Left lobe of liver (tissue), 2 donors: Measurements from ENCODE around the gene PCDH1. TPM values are rescaled to one million over a fixed set of nuclear protein-coding genes. Genes with fewer than 3 reads are reported as not detected.
A peak's percentile ranks its signal among the peaks of the same experiment; 100 is the strongest.

Experiments
- ATAC-seq: fragments of 200-7000 bp; cut with Tn5 transposase; one replicate; pipeline ENCODE4 v1.9.1; 2020; ENCODE audit warnings: mild to moderate bottlenecking, moderate library complexity
- DNase-seq: peaks from one replicate; pipeline ENCODE4 v3.0.0-alpha.2; 2020; ENCODE audit warnings: low spot score
- total RNA-seq: library from RNA; stranded (reverse); gene quantifications from one replicate; pipeline ENCODE4 v1.2.1, GENCODE V29; 2021
- donor health status: DM: no; HTN: no; CAD: no; lungs with moderate emphysema.
- donor health status: DM: no; HTN: yes; CAD: no.

The PCDH1 gene
- total RNA-seq, 1 donor from 2014 or later = 33.2 TPM

DNA sequence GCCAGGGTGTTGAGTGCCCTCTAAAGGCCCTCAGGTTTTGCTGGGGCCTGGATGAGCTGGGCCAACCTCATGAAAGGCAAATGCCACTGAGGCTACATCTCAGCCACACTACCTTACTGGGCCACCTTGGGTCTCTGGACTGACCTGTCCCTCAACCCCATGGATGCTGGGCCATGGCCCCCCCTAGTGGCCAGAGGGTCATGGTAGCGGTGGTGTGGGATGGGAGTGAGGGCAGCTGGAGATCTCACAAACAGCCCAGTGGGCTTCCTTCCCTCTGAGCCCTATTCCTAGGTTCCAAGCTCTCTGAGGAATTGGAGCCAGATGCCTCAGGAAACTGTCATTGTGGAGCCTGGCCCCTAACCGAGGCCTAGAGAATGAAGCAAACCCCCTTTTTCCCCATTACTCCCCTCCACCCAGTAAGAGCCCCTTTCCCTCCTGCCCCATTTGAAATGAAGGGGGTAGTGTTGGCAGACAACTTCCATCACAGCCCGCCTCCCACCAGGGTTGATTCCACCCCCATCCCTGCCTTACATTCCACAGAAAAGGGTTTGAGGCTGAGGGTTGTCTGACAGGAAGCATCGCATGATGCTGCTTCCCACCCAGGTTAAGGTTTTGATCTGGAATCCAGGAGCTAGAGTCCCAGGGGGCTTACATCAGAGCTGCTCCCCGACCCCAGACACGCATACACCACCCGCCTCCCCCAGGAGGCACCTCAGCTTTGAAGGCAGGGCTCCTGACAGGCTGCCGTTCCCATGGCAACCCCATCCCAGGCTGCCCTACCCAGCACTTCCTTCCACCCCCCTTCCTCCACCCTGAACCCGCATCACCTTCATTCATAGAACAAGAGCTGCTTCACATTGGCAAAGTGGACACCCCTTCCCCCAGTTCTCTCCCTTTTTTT, 63.9 kb downstream of the PCDH1 start:
- DNase-seq = peak; percentile 57
- ATAC-seq = peak; percentile 90

DNA sequence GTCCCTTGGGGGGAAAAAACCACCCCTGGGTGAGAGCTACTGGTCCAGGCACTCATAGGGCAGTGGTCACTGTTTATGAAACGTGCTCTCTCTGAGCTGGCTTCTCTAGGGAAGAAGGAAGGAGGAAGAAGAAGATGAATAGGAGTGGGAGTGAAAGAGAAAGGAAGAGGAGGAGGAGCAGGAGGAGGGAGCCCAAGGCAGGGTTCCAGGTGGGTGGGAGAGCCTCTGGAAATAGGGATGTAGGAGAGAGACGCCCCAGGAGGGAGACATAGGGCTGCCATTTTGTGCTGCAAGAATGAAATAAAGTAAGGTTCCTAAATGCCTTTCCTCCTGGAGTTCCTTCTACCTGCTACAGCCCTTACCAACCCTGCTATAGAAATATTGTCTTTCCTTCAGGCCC, 65.7 kb downstream of the PCDH1 start:
- no peak for DNase-seq
- no peak for ATAC-seq

DNA sequence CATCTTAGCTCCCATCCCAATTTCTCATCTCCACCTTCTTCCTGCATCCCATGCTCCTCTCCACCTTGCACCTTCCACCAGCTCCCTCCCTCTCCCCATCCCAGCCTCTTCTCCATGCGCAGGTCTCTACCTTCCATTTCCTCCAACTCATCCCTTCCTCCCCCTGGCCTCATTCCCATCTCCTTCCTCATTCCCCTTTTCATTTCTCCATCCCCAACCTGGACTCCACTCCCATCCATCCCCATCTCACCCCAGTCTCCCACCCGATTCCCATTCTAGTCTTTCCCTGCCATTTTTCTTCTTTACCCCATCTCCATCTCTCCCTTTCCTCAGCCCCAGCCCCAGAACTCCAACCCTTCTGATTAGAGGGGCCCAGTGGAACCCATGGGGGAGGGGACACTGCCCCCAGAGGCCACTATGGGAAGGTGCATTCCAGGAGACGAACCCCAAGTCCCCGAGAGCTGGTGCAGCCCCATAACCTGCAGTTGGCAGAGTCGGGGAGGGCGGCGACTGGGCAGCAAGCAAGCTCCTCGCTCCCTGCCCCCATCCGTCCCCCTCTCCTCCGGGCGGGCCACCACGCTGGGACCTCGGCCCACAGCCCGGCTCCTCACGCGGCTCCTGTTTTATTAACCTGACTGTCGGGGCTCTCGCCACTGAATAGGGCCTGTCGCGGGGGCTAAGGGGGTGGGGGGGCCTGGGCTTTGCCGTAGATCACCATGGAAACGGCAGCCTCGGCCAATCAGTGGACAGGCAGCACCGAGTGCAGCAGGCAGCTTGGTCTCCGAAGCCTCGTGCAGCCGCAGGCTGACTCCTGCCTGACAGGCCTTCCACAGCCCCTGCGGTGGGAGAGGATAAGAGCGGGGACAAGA, 66.7 kb downstream of the PCDH1 start:
- ATAC-seq = peak; percentile 48
- no peak for DNase-seq

DNA sequence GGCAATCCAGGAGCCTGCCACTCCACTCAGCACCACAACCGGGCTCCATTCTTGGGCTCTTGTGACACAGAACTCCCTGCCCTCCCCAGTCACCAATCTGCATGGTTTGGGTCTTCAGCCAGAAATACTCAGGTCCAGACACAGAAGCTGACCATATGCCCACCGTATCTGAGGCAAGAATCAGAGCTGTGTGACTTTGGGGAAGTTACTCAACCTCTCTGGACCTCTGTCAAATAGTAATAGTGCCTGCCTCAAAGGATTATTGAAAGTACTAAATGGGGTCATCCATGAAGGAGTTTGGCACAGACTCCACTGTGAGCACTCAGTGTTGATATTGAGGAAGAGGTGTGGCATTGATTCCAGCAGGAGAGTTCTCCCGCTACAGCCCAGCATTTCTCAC, 67.5 kb downstream of the PCDH1 start:
- no peak for DNase-seq
- ATAC-seq = no peak

DNA sequence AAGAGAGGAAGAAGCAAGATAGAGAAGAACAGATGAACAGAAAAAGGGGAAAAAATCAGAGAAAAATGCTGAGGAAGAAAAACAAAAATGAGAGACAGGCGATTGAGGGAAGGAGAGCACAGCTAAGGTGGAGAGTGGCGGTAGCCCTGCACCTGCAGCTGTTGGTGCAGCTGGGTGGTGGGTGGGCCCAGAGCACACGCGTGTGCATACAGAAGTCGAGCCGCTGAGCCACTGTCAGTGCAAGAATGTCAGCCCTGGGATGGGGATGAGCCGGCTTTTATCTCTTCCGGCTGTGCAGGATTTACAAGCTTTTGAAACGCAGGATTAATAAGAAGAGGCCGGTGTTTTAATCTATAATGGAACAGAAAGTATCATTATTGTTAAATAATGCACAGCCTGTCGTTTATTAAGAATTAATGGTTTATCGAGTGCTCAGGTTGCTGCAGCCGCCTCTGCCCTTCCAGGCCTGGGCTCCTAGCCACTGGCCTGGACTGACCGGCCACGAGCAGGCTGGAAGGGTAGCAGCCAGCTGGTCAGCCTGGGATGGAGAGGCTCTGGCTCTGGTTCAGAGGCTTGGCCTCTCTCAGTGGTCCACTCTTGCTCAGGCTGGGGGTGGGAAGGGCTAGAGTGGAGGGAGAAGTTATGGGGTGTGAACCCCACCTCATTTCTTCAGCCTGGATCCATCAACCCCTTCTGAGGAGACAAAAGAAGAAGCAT, 68.7 kb downstream of the PCDH1 start:
- DNase-seq (no peak), ATAC-seq (no peak)

DNA sequence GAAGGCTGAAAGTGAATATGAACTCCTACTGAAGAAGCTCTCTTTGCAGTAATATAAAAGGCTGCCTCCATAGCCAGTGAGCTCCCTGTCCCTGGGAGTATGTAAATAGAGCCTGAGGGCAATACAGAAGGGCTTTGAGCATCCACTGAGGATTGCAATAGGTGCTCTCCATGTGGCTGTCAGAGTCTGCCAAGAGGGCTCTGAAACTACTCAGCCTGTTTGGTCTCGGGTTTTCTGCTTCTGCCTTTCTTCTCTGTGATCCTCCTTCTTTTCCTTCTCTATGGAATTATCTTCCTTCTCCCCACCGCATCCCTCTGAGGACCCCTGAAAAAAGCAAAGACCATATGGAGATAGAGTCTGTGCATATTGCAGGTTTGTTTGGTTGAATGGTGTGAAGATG, 69.4 kb downstream of the PCDH1 start:
- ATAC-seq (no peak), DNase-seq (no peak)

DNA sequence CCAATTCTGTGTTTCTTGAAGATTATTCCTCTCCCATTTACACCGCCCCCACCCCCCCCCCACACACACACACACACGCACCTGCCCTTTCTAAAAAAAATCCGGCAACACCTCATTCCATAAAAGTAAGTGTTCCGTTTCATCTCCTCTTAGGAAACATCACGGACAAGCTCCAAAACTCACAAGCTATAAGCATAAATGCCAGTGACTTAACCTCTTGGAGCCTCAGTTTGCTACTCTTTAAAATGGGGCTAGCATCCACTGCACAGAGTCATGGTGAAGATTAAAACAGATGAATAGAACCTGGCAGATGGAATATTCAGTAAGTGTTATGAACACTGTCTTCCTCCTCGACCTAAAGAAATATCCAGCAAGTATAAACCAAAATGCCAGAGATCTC, 70.5 kb downstream of the PCDH1 start:
- ATAC-seq = no peak
- no peak for DNase-seq

DNA sequence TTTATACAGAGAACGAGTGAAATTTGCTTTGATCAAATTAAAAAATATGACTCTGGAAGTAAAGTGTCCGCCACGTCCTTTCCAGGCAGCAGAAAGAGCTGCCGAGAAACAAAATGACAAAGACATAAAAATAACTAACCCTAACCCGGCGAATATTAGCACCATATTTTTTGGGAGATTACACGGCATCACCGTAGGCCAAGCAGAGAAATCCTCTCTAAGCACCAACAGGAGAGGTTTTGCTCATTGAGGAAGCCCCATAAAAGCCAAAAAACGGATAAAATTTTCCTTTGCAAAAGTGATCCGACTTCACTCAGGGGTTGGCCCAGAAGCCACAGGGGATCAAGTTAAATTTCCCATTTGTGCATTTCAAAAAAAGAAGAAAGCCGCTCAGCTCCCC, 70.9 kb downstream of the PCDH1 start:
- ATAC-seq (no peak), DNase-seq (no peak)

DNA sequence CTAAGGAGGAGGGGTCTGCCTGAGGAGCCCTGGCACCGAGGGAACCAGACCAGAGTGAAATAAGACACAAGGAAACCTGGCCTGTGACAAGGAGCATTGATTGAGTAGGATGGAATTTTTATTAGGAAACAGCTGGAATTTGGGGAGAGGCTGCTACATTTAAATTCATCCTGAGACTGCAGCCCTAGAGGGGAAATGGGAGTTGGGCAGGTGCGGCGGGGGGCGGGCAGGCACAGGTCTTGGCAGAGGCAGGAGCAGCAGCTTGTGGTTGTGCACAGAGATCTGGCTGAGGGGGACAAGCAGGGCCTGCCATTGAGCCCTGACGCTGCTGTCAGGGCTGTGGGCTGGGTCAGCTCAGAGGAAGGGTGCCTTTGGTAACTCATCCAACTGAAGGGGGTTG, 71.6 kb downstream of the PCDH1 start:
- no peak for ATAC-seq
- DNase-seq = no peak

DNA sequence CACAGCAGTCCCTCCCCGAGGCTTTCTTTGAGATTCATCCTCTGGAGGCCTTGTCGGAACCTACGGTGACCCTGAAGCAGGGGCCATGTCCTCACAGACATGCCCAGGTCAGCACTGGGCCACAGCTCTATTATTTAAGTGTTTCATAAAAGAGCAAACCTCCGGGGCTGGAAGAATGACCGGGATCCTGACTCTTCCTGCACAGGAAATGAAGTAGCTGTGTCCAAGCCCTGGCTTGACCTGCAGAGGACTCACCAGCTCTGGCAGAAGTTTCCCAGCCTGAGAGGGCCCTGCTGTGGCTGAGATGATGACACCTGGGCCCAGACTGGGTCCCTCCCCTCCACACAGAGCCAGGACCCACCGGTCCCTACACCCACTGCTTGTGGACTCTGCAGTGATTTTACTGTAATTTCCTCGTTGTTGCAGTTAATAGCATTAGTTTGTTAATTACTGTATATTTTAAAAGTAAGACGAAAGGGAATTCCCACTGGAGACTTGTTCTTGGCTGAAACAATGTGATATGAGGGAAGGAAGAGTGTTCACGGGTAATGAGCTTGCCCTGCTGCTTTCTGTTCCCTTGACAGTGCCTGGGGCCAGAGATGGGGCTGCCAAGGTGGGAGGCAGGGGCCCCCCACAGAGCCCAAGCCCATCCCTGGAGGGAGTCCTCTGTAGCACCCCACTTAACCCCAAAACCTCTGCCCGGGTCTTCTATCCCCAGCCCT, 72.2 kb downstream of the PCDH1 start:
- peak; percentile 70 for ATAC-seq

DNA sequence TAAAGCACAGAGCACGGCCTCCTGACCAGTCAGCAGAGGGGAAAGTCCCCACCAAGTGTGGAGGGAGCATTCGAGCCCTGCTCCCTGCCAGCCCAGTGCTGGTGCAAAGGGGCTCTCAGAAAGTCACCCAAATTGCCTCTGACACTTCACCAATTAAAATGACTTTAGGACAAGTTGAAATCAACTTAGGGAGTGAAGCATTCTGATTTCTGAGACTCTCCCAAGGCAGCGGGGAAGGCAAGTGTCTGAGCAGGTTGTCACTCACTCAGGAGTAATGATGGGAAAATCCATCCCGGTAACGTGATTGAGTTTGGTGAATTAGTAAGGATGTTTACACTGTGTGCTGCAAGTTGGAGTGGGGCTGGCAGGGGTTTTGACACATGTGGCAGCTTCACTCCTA, 73.7 kb downstream of the PCDH1 start:
- ATAC-seq = no peak
- DNase-seq = no peak

More for the DNA sequence above, 72.2 kb downstream of the PCDH1 start:
- DNase-seq = no peak

Other genes starting within 250 kb of the PCDH1 start
- gene HDAC3, start 241.6 kb downstream of the PCDH1 start, total RNA-seq = 28.7 TPM
- 0.96 TPM for gene RELL2, start 241.4 kb downstream of the PCDH1 start, total RNA-seq
- gene FCHSD1, start 227.0 kb downstream of the PCDH1 start, total RNA-seq = 1.7 TPM
- 3.3 TPM for gene ARAP3, start 196.2 kb downstream of the PCDH1 start, total RNA-seq
- gene DELE1, start 45.5 kb upstream of the PCDH1 start, total RNA-seq = 37.8 TPM
- 3.0 TPM for gene PCDH12, start 79.8 kb upstream of the PCDH1 start, total RNA-seq
- 38.9 TPM for gene RNF14, start 90.7 kb upstream of the PCDH1 start, total RNA-seq
- 8.8 TPM for gene GNPDA1, start 134.6 kb upstream of the PCDH1 start, total RNA-seq
- 46.7 TPM for gene NDFIP1, start 230.4 kb upstream of the PCDH1 start, total RNA-seq